AG04450 (cell line): ENCODE data around the gene PGLYRP2. TPM values are rescaled to one million over a fixed set of nuclear protein-coding genes. Genes with fewer than 3 reads are reported as not detected.

Experiments used
- CTCF ChIA-PET: fragments of 300-600, 350-600 bp; formaldehyde crosslinking; extraction: SDS; loops from one replicate; lab custom pipeline; 2022; ENCODE audit warnings: antibody characterized with exemption, inconsistent platforms; lab: Charles Lee
- POLR2A ChIA-PET: fragments of 350-600 bp; formaldehyde crosslinking; extraction: SDS; loops from one replicate; lab custom pipeline; 2021; ENCODE audit warnings: antibody characterized with exemption, inconsistent platforms; lab: Yijun Ruan, JAX
- DNase-seq: peaks from one replicate; pipeline ENCODE4 v3.0.0-alpha.2; 2011; ENCODE audit warnings: low read depth, low spot score
- H3K27ac ChIP-seq: one replicate; pipeline ENCODE4 v1.5.1; 2012; ENCODE audit warnings: low read depth, low read length, control low read depth
- H3K27me3 ChIP-seq: one replicate; pipeline ENCODE4 v1.6.0; 2012; ENCODE audit warnings: low read length; ENCODE audit not compliant: control insufficient read depth, insufficient read depth
- H3K4me3 ChIP-seq: 2 replicates; pipeline ENCODE4 v1.5.1; 2011; ENCODE audit warnings: mild to moderate bottlenecking, low read depth, low read length, control low read depth
- H3K9me3 ChIP-seq: 2 replicates; pipeline ENCODE4 v1.5.1; 2012; ENCODE audit warnings: low read length; ENCODE audit not compliant: control insufficient read depth, insufficient read depth
- polyA minus RNA-seq: library from RNA; depleted of rRNA, polyadenylated mRNA; stranded (reverse); fragments of >200 nt; gene quantifications from 2 replicates; pipeline ENCODE4 v1.2.3, GENCODE V29; 2011; rRNA and poly(A)+ RNA removed
- polyA plus RNA-seq: library from polyadenylated mRNA; depleted of rRNA; stranded (reverse); fragments of >200 nt; gene quantifications from 2 replicates; pipeline ENCODE4 v1.2.3, GENCODE V29; 2011; rRNA removed
- TF ChIP-seq, protein P1 (sequence below): IDR thresholded peaks from 2 replicates; pipeline ENCODE4 v1.5.1; 2011; ENCODE audit warnings: low read depth, low read length, control low read depth, inconsistent platforms

Gene PGLYRP2, protein sequence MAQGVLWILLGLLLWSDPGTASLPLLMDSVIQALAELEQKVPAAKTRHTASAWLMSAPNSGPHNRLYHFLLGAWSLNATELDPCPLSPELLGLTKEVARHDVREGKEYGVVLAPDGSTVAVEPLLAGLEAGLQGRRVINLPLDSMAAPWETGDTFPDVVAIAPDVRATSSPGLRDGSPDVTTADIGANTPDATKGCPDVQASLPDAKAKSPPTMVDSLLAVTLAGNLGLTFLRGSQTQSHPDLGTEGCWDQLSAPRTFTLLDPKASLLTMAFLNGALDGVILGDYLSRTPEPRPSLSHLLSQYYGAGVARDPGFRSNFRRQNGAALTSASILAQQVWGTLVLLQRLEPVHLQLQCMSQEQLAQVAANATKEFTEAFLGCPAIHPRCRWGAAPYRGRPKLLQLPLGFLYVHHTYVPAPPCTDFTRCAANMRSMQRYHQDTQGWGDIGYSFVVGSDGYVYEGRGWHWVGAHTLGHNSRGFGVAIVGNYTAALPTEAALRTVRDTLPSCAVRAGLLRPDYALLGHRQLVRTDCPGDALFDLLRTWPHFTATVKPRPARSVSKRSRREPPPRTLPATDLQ
- not detected in 2 replicates for polyA plus RNA-seq
- not detected in 2 replicates for polyA minus RNA-seq

DNA sequence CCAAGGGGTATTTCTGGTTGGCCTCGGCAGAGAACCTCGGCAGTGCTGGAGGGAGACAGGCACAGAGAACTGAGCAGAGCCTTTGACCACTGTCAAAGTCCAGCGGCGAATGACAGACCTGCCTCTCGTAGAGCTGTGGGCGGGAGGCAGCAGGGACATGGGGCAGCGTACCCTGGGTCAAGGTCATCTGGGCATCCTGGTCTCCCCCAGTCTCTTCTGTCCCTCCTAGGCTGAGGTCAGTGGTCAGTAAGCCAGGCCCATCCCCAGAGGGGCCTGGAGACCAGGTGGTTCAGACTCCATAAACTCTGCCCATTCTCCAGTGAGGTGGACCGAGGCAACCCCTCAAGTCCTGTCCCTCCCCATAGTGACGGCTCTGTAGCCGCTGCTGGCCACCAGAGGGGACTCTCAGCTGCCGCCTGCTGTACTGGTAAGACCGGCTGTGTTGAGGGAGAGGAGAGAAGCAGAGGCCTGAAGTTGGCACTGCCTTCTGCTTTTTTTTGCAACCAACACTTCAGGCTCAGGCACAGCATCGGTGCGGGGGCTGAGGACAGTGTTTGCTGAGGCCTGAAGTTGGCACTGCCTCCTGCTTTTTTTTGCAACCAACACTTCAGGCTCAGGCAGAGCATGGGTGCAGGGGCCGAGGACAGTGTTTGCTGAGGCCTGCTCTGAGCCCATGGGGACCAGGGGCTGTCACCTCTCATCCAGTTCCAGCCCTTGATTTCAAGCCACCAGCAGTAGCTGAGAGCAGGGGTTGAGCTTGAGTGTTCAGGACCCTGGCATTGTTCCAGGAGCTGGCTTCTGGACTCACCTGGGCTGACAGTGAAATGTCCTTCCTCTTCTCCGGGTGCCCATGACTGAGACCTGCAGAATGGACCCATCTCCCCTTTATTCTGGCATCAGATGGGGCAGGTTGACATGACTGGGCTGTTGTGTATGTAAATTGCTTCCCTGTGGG, at the start of gene PGLYRP2:
TSS of gene PGLYRP2 (minus strand) at position 111 of the 955 bp plus-strand sequence. CDS start 130 bp downstream, outside the sequence.
- peaks cover 3% of the 10 kb centered on the region; the same call in 1 of the 2 replicates for H3K9me3 ChIP-seq
- no peak within 1 kb of the TSS for H3K27ac ChIP-seq
- no peak for DNase-seq
- no peak within 1 kb of the TSS for H3K4me3 ChIP-seq
- POLR2A ChIA-PET, result no interaction called here
- H3K27me3 ChIP-seq, result no peaks in the 10 kb centered on the region
- TF ChIP-seq, protein P1, sequence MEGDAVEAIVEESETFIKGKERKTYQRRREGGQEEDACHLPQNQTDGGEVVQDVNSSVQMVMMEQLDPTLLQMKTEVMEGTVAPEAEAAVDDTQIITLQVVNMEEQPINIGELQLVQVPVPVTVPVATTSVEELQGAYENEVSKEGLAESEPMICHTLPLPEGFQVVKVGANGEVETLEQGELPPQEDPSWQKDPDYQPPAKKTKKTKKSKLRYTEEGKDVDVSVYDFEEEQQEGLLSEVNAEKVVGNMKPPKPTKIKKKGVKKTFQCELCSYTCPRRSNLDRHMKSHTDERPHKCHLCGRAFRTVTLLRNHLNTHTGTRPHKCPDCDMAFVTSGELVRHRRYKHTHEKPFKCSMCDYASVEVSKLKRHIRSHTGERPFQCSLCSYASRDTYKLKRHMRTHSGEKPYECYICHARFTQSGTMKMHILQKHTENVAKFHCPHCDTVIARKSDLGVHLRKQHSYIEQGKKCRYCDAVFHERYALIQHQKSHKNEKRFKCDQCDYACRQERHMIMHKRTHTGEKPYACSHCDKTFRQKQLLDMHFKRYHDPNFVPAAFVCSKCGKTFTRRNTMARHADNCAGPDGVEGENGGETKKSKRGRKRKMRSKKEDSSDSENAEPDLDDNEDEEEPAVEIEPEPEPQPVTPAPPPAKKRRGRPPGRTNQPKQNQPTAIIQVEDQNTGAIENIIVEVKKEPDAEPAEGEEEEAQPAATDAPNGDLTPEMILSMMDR, result no peak
- CTCF ChIA-PET, result no interaction called here

DNA sequence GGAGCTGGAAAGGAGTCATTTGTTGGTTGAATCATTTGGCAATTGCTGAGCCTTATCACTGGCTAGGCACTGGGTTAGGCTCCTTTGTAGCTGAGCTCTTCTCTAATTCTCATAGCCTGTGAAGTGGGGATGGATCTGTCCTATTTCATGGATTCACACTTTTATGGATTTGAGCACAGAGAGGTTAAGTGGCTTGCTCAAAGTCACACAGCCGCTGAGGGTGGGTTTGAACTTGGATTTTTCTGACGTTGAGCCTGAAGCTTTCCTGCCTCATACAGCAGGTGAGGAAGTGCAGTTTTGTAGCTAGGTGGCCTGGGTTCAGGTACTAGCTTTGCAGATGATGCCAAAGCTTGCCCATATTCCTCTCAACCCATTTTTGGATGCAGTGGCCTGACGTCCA, 48.4 kb upstream of the PGLYRP2 start:
- no peak for DNase-seq
- Histone ChIP-seq H3K4me3 (no peak overlapping the region), H3K27me3 (no peaks in the 10 kb centered on the region), H3K27ac (no peak overlapping the region), H3K9me3 (no peaks in the 10 kb centered on the region)
- TF ChIP-seq, protein P1, result no peak
- CTCF ChIA-PET, result no interaction called here
- POLR2A ChIA-PET, result no interaction called here

DNA sequence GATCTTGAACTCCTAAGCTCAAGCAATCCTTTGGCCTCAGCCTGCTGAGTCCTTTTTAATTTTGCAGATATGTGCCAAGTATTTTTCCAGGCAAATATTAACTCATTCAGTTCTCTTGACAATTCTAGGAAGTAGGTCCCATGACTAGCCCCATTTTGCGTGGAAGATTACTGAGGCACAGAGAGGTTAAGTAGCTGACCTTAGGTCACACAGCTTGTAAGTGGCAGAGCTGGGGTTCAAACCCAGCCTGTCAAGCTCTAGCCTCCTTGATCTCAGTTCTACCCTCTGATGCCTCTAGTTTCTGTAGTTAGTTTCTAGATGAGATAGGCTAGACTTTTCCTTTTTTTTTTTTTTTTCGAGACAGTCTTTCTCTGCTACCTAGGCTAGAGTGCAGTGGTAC, 47.1 kb upstream of the PGLYRP2 start:
- H3K4me3 ChIP-seq, result no peak overlapping the region
- ChIA-PET POLR2A (no interaction called here), CTCF (no interaction called here)
- H3K9me3 ChIP-seq, result no peaks in the 10 kb centered on the region
- TF ChIP-seq, protein P1, result no peak
- no peak for DNase-seq
- H3K27me3 ChIP-seq, result no peaks in the 10 kb centered on the region
- no peak overlapping the region for H3K27ac ChIP-seq

DNA sequence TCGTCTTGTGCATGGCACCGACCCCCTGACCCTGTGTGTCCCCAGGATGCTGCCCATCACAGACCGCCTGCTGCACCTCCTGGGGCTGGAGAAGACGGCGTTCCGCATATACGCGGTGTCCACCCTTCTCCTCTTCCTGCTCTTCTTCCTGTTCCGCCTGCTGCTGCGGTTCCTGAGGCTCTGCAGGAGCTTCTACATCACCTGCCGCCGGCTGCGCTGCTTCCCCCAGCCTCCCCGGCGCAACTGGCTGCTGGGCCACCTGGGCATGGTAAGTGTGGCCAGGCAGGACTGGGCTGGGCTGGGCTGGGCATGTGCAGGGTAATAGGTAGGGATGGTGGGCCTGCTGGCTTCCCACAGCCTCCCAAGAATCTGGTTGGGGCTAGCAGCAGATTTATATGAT, 46.0 kb upstream of the PGLYRP2 start:
- Histone ChIP-seq H3K4me3 (no peak overlapping the region), H3K27me3 (no peaks in the 10 kb centered on the region), H3K9me3 (no peaks in the 10 kb centered on the region), H3K27ac (no peak overlapping the region)
- TF ChIP-seq, protein P1, result no peak
- ChIA-PET CTCF (no interaction called here), POLR2A (no interaction called here)
- DNase-seq, result no peak
